ENCODE data around the gene ARHGEF9.
"Not testable (repeated sequence)": the region's sequence is repeated elsewhere in the genome, so short reads cannot be mapped to it uniquely, and the experiment has no call there.

Gene ARHGEF9

DNA sequence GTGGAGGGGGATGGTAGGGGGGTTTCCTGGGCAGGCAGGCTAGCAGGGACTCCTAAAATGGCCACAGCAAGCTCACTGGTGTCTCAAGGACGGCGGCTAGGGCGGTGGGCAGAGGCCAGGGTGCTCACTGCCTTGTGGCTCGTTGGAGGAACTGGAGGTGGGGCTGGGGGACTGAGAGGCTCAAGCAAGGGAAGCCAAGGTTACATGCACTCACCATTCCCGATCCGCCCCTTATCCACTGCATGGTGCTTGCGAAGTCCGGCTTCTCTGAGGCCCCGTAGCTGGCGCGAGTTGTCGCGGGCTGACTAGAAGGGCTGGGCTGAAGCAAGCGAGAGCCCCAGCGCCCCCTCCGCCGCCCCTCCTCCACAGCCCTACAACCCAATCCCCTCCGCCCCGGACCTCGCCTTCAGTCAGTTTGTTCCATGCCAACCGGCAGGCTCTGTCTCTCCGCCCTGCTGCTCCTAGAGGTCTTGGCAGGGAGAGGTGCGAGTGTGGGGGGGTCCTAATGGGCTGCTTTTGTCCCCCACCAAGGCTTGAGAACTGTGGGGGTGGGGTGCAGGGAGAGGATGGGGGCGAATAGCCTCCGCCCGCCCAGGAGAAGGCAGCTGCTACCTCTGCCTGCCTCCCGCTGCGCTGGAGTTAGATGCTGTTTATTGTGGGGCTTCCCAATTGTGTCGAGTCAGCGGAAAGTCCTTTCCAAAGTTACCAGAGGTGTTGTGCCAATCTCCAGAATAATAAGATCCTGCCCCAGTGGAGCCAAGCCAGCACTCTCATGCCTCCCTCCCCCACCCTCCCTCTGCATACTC is at the start of gene ARHGEF9:
Gene ARHGEF9, minus strand, starts transcription at position 313 of the 806 bp plus-strand sequence. Its CDS starts 69 bp downstream, at position 244.
- no peak for DNase-seq

GRCh38 chrX:63825446-63825845 is 40.4 kb upstream of the ARHGEF9 start:
- not testable (repeated sequence) for DNase-seq

GRCh38 chrX:63818156-63818555 is 33.1 kb upstream of the ARHGEF9 start:
- no peak for DNase-seq

GRCh38 chrX:63817696-63818095 is 32.7 kb upstream of the ARHGEF9 start:
- DNase-seq: no peak

GRCh38 chrX:63812823-63813222 is 27.8 kb upstream of the ARHGEF9 start:
- DNase-seq: no peak

- DNase-seq: no peak
Measured at GRCh38 chrX:63810746-63811145, 25.7 kb upstream of the ARHGEF9 start.

- no peak for DNase-seq
Measured at GRCh38 chrX:63809173-63809572, 24.2 kb upstream of the ARHGEF9 start.

DNA sequence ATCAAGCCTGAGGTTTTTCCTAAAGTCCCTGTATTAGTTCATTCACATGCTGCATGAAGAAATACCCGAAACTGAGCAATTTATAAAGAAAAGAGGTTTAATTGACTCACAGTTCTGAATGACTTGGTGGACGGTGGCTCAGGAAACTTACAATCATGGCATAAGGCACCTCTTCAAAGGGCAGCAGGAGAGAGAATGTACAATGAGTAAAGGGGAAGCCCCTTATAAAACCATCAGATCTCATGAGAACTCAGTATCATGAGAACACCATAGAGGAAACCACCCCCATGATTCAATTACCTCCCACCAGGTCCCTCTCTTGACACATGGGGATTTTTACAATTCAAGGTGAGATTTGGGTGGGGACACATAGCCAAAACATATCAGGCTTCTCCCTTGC is 10.4 kb upstream of the ARHGEF9 start:
- DNase-seq: not testable (repeated sequence)

DNA sequence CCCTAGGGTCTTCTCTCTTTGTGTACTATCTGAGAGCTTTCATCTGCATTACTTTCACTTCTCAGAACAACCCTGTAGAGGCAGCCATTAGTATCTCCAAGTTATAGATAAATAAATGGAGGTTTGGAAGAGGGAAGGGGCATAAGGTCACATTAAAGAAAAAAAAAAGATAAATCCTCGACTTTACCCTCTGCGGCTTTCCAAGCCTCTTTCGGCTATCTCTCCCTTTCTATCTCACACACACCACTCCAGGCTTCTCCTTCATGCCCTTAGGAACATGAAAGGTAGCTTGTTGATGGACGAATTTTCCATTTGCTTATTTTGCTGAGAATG is 660 bp upstream of the ARHGEF9 start:
- DNase-seq: no peak

DNA sequence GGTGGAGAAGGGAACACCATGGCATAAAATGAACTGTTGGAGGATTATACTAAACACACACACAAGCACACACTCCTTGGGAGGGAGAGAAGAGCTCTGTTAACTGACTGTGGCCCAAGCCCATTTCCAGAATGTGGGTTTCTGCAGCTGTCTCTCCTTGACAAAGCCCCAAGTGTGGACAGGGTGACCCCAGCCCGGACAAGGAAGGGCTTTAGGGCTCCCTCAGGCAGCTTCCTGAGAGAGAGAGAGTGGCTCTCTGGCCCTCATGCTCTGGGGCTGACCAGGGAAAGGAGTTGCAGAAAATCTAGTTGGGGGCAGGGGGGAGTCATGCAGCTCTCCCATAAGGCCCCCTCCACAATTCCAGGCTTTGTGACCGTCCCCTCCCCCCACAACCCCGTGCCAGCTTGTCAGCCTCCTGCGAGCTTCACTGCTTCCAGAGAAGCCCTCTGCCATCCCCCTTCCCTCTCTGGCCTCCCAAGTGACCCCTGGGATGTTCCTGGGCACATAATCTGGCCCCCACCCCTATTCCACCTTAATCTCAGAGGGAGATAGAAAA is 590 bp downstream of the ARHGEF9 start:
- DNase-seq: no peak

DNA sequence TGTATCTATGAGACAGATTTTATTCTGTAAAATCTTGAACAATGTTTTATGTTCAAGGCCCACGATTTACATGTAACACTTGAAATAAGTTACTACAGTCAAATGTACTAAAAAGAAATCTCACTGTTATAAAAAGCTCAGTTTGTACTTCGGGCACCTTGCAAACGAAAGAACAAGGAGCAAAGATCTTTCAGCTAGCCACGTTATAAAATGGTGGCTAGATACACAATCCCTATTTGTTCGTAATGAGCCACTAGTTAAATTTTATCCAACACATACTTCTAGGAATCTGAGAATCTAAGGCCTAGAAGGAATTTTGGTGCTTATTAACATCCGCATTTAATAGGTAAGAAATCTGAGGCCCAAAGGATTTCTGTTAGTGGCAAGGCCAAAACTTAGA is 2.5 kb downstream of the ARHGEF9 start:
- no peak for DNase-seq

DNA sequence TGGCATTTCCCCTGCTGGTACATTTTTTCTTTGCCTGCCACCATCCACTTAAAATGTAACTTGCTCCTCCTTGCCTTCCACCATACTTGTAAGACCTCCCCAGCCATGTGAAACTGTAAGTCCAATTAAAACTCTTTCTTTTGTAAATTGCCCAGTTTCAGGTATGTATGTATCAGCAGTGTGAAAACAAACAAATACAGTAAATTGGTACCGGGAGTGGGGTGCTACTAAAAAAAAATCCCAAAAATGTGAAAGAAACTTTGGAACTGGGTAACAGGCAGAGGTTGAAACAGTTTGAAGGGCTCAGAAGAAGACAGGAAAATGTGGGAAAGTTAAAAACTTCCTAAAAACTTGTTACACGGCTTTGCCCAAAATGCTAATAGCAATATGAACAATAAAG is 16.3 kb downstream of the ARHGEF9 start:
- DNase-seq: no peak

DNA sequence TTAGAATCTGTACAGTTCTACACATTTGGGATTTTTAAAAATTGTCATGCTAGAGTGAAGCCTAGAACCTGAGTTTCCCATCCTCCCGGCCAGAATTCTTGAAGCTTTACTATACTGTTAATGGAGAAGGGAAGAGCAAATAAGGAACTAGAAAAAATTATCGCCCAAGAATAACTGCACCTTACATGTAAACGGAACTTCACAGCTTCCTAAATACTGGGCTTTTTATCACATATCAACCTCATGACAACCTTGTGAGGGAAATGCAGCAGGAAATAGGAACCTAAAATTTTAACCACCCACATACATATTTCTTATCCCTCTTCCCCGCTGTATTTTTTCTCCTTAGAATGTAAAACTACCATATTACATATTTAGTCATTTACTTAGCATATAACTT is 19.3 kb downstream of the ARHGEF9 start:
- peak; percentile 56 to 77 for DNase-seq

- DNase-seq: peak in 1 of 2 donors; percentile 26
Measured at GRCh38 chrX:63764946-63765345, 20.1 kb downstream of the ARHGEF9 start.

GRCh38 chrX:63761639-63762038 is 23.4 kb downstream of the ARHGEF9 start:
- DNase-seq: no peak

- peak in 1 of 2 donors; percentile 28 for DNase-seq
Measured at GRCh38 chrX:63758011-63758410, 27.0 kb downstream of the ARHGEF9 start.

- DNase-seq: no peak
Measured at GRCh38 chrX:63755892-63756291, 29.1 kb downstream of the ARHGEF9 start.

DNA sequence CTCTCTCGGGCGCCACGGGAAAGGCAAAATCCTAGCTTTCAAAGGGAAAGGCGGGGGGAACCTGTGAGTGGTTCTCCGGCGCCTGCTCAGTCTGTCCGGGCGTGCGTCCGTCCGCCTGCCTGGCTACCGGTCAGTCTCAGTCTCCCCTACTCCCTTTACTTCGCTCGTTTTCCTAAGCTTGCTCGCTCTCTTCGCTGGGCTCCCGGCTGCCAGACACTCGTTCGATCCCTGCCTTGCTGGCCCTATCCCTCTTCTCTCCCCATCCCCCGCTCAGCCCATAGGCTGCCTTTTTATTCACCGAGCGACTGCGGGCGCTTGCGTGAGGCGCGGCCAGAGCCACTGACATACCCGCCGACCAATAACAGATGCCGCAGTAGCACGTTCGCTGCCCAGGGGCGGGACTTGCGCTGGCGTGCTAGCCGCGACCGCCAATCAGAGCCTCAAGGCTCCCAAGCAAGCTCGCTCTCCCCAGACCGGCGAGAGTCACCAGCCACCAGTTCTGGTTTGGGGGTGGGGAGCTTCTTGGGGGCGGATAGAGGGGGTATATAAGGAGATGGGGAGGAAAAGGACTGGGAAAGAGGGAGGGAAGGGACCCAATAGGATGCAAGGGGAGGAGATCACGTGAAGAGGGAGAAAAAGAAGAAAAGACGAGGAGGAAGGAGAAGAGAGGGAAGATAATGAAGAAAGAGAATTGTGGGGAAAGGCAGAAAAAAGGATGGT is 30.0 kb downstream of the ARHGEF9 start:
- DNase-seq: peak; percentile 83 to 85

DNA sequence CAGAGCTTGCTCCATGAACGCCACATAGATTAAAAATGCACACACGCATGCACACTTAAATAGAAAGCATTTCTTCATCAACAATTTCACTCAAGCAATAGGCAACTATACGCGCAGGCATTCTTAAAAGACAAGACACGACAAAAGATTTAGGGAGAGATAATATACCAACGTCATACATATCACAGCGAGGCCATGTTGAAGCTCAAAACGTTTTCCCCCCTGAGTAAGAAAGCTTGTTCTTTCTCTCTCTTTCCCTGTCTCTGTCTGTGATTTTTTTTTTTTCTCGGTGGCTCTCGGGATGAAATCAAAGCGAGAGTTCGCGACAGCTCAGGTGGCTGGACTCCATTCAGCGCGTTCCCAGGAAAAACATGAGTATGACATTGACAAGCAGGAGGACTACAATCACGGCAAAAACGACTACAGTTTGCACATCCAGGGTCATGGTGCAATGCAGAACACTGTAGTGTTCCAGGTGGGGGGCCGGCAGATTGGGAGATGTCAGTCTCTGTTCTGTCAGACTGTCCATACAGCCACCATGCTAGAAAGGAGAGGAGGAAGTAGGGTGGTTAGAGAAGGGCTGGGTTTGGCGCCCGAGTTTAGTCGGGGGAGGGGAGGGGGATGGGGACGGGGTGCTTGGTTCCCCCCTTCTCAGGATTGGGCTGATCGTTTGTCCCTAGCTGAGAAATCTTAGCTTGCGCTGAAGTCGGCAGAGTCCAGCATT is 30.7 kb downstream of the ARHGEF9 start:
- DNase-seq: peak; percentile 11

- no peak for DNase-seq
Measured at GRCh38 chrX:63751481-63751880, 33.5 kb downstream of the ARHGEF9 start.

DNA sequence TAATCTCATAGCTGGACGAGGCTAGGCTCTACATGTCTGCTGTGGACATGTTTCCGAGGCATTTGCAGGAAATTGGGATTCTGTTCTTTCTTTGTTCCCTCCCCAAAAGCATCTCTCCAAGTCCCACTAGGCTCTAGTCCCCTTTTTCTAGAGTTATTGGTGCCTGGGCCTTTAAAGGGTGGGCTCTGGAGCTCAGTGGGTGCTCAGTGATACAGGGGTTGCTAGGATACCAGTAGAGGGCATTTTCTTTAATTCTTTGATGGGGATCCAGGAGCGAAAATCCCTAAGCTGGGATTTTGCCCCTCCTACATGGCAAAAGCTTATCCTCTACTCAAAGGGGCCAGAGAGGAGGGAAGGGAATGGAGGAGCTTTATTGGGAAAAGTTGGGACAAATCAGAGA is 34.2 kb downstream of the ARHGEF9 start:
- no peak for DNase-seq

GRCh38 chrX:63747331-63747730 is 37.7 kb downstream of the ARHGEF9 start:
- DNase-seq: peak in 1 of 2 donors; percentile 6

- no peak for DNase-seq
Measured at GRCh38 chrX:63746715-63747114, 38.3 kb downstream of the ARHGEF9 start.
